GM18526 (cell line): ENCODE results near the gene QRFP.

Source experiments
- POLR2A ChIP-seq: IDR thresholded peaks from 3 replicates; pipeline ENCODE4 v1.6.1; 2011; ENCODE audit not compliant: insufficient read length; ENCODE audit errors: extremely low read depth

QRFP gene

GRCh38 chr9:130883479-130883878 lies 13.1 kb downstream of the QRFP start:
- TF ChIP-seq POLR2A, result no peak

- no peak for TF ChIP-seq POLR2A
Measured at GRCh38 chr9:130882696-130883225, 13.9 kb downstream of the QRFP start.

- TF ChIP-seq POLR2A, result no peak
Measured at GRCh38 chr9:130881516-130881915, 15.1 kb downstream of the QRFP start.

GRCh38 chr9:130880599-130881220 lies 15.9 kb downstream of the QRFP start:
- TF ChIP-seq POLR2A, result no peak

- TF ChIP-seq POLR2A, result no peak
Measured at GRCh38 chr9:130879863-130880411, 16.7 kb downstream of the QRFP start.

- no peak for TF ChIP-seq POLR2A
Measured at GRCh38 chr9:130878295-130878694, 18.3 kb downstream of the QRFP start.

- no peak for TF ChIP-seq POLR2A
Measured at GRCh38 chr9:130877300-130877699, 19.3 kb downstream of the QRFP start.

GRCh38 chr9:130874783-130875182 lies 21.8 kb downstream of the QRFP start:
- TF ChIP-seq POLR2A, result no peak

- TF ChIP-seq POLR2A, result no peak
Measured at GRCh38 chr9:130873966-130874365, 22.6 kb downstream of the QRFP start.

- no peak for TF ChIP-seq POLR2A
Measured at GRCh38 chr9:130872912-130873503, 23.6 kb downstream of the QRFP start.

GRCh38 chr9:130872508-130872907 lies 24.1 kb downstream of the QRFP start:
- no peak for TF ChIP-seq POLR2A

- TF ChIP-seq POLR2A, result no peak
Measured at GRCh38 chr9:130872093-130872492, 24.5 kb downstream of the QRFP start.

GRCh38 chr9:130871395-130872062 lies 25.1 kb downstream of the QRFP start:
- no peak for TF ChIP-seq POLR2A

GRCh38 chr9:130870491-130871381 lies 25.9 kb downstream of the QRFP start:
- TF ChIP-seq POLR2A, result no peak

GRCh38 chr9:130869250-130869649 lies 27.4 kb downstream of the QRFP start:
- TF ChIP-seq POLR2A, result no peak
